NCI-H2107 treated with DMSO at 0.1 percent for 48 hours (cell line): ENCODE measurements around the gene ARID1B.

ENCODE experiments used
- DNase-seq: peaks from one replicate; lab custom pipeline; 2025; ENCODE audit not compliant: unreplicated experiment; lab: John Stamatoyannopoulos, UW

Gene ARID1B

GRCh38 chr6:157040191-157040590 is 263.0 kb downstream of the ARID1B start:
- no peak for DNase-seq

GRCh38 chr6:157045831-157046454 is 268.8 kb downstream of the ARID1B start:
- peak; percentile 72 for DNase-seq

DNA sequence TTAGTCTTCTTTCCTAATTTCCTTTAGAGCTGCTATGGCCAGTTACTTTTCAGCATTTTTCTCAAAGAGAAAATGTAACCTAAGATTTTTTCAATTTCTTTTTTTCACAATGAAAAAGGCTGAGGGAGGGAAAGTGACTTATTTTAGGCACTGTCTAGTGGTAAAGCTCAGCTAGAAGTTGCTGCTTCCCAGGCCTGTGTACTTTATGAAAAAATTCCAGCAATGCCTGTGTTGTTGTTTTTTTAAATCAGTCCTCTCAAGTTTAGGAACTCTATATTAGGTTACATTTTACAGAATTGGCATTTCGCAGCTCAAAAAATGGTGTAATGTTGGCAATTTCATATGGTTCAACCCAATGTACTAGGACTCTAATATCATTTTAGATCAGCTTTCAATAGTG is 269.6 kb downstream of the ARID1B start:
- no peak for DNase-seq

GRCh38 chr6:157047328-157047727 is 270.1 kb downstream of the ARID1B start:
- no peak for DNase-seq

- no peak for DNase-seq
Observed at GRCh38 chr6:157047951-157048350, 270.8 kb downstream of the ARID1B start.

DNA sequence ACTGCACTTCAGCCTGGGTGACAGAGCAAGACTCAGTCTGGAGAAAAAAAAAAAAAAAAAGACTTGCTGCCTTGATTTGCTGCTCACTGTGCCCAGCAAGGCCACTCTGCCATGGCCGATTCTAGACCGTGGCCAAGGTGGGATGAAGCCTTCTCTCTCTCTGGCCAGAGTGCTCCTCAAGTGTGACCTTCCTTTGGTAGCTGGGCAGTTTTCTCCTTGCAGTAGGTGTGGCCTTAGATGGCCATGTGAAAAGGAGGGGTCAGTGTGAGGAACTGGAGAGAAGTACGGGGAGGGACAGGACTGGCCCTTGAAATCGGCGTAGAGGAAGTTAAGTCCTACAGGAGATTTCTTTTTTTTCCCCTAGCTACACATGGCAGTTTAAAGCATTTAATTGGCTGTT is 272.0 kb downstream of the ARID1B start:
- no peak for DNase-seq

GRCh38 chr6:157050537-157051265 is 273.5 kb downstream of the ARID1B start:
- DNase-seq, result no peak

- no peak for DNase-seq
Observed at GRCh38 chr6:157054531-157054979, 277.4 kb downstream of the ARID1B start.

DNA sequence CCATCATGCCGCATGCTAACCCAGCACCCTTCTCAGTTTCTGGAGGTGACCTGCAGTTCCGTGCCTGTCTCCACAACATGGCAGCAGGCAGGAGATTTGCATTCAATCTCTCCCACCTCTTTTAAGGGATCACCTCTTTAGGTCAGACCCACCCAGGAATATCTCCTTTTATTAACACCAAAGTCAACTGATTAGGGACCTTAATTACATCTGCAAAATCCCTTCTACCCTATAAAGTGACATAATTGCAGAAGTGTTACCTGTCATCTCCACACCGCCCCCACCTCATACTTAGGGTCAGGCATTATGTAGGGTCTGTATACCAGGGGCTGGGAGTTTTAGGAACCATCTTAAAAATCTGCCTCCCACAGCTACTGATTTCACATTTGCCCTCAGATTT is 278.7 kb downstream of the ARID1B start:
- no peak for DNase-seq

DNA sequence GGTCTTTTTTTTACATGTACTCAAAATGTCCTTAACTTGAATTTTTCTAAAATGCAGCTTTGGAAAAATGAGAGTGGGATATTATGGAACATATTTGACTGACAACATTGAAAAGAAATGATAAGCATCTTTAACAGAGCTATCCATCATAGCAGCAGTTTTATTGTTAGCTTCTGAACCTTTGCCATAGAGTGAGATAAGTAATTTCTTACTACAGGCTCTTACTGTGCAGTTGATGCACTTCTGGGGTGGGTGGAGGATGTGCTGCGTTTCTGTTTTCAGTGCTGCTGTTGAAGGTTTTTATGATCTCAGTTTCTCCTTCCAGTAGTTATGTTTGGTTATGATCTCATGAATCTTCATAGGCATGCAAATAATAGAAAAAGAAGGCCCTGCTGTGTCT is 279.1 kb downstream of the ARID1B start:
- DNase-seq, result no peak

DNA sequence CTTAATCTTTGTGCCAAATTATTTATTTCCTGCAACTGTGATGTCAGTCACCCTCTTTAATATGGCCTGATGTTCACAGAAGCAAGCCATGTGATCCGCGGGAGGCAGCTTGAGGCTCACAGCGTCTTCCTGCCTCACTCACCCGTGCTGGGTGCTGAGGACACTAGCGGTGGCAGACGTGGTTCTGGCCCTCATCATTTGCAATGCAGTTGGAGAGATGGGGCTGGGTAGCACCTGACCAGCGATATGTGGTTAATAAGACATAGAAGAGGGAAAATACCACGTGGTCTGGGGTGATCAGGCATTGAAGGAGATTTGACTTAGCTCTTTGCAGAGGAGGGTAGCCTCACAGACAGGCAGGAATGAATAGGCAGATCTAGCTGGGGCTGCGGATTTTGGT is 281.4 kb downstream of the ARID1B start:
- no peak for DNase-seq

- DNase-seq, result no peak
Observed at GRCh38 chr6:157059781-157060180, 282.6 kb downstream of the ARID1B start.

- no peak for DNase-seq
Observed at GRCh38 chr6:157060440-157060952, 283.3 kb downstream of the ARID1B start.

DNA sequence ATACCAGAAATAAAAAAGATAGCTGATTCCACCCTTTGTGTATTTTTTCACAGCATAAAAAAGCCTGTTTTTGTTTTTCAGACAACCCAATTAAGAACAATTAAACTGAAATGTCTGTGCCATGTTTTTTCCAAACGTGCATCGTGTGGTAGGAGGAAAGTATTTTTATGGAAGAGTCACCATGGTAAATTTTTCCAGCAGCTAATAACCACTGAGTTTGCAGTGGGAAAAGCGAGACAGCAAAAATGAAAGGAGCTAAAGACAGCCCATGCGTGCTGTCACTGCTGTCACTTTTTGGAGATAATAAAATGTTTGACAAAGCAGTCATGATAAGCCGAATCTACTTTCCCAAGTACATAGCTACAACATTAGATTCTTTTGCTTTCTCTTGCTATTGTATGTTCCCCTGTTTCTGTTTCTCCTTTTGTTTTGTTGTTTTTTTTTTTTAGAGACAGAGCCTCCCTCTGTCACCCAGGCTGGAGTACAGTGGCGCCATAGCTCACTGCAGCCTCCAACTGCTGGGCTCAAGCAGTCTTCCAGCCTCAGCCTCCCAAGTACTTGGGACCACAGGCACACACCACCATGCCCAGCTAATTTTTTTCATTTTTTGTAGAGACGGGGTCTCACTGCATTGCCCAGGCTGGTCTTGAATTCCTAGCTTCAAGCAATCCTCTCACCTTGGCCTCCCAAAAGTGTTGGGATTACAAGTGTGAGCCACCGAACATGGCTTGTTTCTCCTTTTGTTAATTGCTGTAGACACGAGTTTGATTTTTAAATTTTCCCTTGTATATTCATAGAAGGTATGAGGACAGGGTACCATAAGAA is 284.8 kb downstream of the ARID1B start:
- DNase-seq, result no peak

- DNase-seq, result peak; percentile 23
Observed at GRCh38 chr6:157063176-157063905, 286.2 kb downstream of the ARID1B start.

DNA sequence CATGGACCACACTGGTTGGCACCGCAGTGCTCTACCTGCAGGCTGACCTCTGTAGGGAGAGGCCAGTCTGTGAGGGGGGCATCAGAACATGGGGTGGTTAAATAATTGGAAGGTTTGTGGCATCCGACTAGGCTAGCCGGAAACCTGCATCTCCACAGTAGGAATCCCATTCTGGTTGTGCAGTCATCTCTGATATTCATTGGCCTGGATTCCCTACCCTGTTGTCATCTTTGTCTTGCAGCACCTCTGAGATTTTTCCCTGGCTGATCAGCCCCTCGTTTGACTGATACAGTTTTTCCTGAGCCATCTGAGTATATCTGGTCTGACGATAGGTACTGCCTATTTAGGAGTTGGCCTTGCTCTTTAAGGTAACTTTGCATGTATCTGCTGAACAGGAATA is 286.7 kb downstream of the ARID1B start:
- DNase-seq, result no peak

DNA sequence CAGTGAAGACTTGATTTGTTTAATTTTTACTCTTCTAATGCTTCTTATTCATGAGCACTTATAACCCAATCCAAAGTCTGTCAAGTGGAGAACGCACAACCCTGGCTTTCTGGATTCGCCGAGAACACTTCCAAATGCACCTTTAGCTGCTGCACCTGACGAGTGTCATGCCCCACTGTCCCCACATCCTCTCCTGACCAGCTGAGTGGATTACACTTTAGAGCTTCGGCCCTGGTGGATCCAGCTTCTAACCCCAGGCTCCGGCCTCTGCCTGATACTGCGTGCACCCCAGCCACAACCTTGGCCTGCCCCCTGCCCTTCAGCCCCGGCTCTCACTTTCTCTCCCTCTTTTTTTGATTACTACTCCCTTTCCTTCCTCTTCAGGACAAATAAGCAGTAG is 287.3 kb downstream of the ARID1B start:
- no peak for DNase-seq

DNA sequence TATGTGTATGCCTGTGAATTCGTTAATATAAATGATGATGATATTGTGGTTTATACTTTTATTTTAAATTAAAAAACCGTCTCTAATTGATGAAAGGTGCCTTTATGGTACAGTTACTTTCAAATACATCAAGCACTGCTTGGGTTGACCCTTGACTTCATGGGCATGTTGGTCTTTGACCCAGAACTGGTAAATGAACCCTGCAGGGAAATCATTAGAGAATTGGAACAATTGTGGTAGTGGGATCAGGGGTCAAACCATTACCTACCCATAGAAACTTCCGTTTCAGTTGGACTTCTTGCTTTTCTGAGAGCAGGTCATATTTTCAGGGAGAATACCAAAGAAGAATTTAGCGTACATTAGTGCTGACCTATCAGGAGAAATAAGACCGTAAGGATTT is 288.2 kb downstream of the ARID1B start:
- no peak for DNase-seq

- no peak for DNase-seq
Observed at GRCh38 chr6:157066781-157067491, 289.8 kb downstream of the ARID1B start.

DNA sequence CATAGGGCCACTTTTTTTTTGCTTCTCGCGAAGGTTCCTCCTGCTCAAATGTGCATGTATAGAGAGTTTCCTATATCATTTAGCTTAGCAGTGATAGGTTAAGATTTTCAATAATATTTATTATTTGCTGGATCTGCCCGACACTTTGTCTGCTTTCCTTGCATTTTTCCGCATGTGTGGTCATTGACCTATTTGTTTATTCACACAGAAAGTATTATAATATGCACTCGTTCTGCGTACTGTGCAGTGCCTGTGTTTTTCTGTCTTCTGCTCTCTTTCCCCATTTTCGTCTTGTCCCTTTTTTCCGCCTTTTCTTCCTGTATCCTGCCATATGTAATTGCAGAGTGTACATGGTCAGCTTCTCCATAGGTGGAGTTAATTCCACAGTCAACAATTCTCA is 290.3 kb downstream of the ARID1B start:
- no peak for DNase-seq
